B cell (primary cell): ENCODE measurements around the gene TOR1AIP2. TPM values are rescaled to one million over a fixed set of nuclear protein-coding genes. Genes with fewer than 3 reads are reported as not detected.

Source experiments
- ATAC-seq: fragments of 200-7000 bp; cut with Tn5 transposase; one replicate; pipeline ENCODE4 v1.10.0; 2021; ENCODE audit warnings: low read depth, mild to moderate bottlenecking, moderate number of reproducible peaks, moderate library complexity
- CTCF ChIA-PET: fragments of 350-600 bp; sonication (Branson Sonifier 250); formaldehyde crosslinking; loops from one replicate; lab custom pipeline; 2021; ENCODE audit warnings: antibody characterized with exemption, inconsistent platforms; lab: Charles Lee
- POLR2A ChIA-PET: fragments of 350-600 bp; sonication (Branson Sonifier 250); formaldehyde crosslinking; loops from one replicate; lab custom pipeline; 2021; ENCODE audit warnings: antibody characterized with exemption; lab: Charles Lee
- DNase-seq: peaks from one replicate; pipeline ENCODE4 v3.0.0; 2013
- H2AFZ ChIP-seq: 2 replicates; pipeline ENCODE4 v1.6.1; 2012; ENCODE audit warnings: mild to moderate bottlenecking, low read depth, low read length; ENCODE audit not compliant: insufficient read depth, poor library complexity, severe bottlenecking
- H3K27ac ChIP-seq, 2 donors: 1 replicate in 1 of 2; 2 replicates in 1 of 2; pipeline ENCODE4 v1.5.1; 2012 to 2013; ENCODE audit warnings: low read length in 2 of 2, mild to moderate bottlenecking in 2 of 2, moderate library complexity in 1 of 2
- H3K27me3 ChIP-seq, 4 experiments: fragments of 200-600 bp in 1 of 4; sonication (generic) in 1 of 4; replicated peaks in 1 of 4; 1 replicate in 2 of 4; 2 replicates in 2 of 4; pipeline versions ENCODE4 v1.6.1 to v1.7.0; 2013 to 2016; ENCODE audit warnings: low read length in 3 of 4, mild to moderate bottlenecking in 2 of 4, mixed read lengths in 1 of 4, moderate library complexity in 1 of 4; ENCODE audit not compliant: insufficient read depth in 4 of 4, control insufficient read depth in 3 of 4; ENCODE audit errors: control extremely low read depth in 1 of 4
- H3K36me3 ChIP-seq, 2 experiments: replicated peaks in 1 of 2; 1 replicate in 1 of 2; 2 replicates in 1 of 2; pipeline versions ENCODE4 v1.6.1 to v1.7.1; 2013; ENCODE audit warnings: low read length in 1 of 2; ENCODE audit not compliant: insufficient read depth in 2 of 2, control insufficient read depth in 1 of 2; ENCODE audit errors: control extremely low read depth in 1 of 2, extremely low read depth in 1 of 2
- H3K4me1 ChIP-seq, 2 donors: fragments of 200-600 bp in 1 of 2; sonication (generic) in 1 of 2; 1 replicate in 1 of 2; 2 replicates in 1 of 2; pipeline versions ENCODE4 v1.5.1 to v1.6.1; 2013 to 2017; ENCODE audit warnings: low read length in 2 of 2; ENCODE audit not compliant: control insufficient read depth in 2 of 2, insufficient read depth in 2 of 2
- H3K4me2 ChIP-seq: replicated peaks from 2 replicates; pipeline ENCODE3; 2012; ENCODE audit warnings: mild to moderate bottlenecking, low read depth, low read length; ENCODE audit not compliant: poor library complexity, severe bottlenecking
- H3K4me3 ChIP-seq, 5 experiments: fragments of 200-600 bp in 1 of 5; sonication (generic) in 1 of 5; 1 replicate in 3 of 5; 2 replicates in 2 of 5; pipeline versions ENCODE4 v1.5.1 to v1.7.0; 2011 to 2016; ENCODE audit warnings: low read length in 4 of 5, mild to moderate bottlenecking in 4 of 5, low read depth in 2 of 5, control low read depth in 1 of 5, moderate library complexity in 1 of 5; ENCODE audit not compliant: insufficient read depth in 1 of 5; ENCODE audit errors: control extremely low read depth in 1 of 5, extremely low read depth in 1 of 5
- H3K79me2 ChIP-seq: fragments of 200-600 bp; sonication (generic); one replicate; pipeline ENCODE4 v1.6.0; 2016; ENCODE audit warnings: low read length; ENCODE audit not compliant: control insufficient read depth, insufficient read depth
- H3K9ac ChIP-seq: fragments of 200-600 bp; sonication (generic); 2 replicates; pipeline ENCODE4 v1.6.1; 2017; ENCODE audit warnings: mild to moderate bottlenecking, low read length, moderate library complexity
- H3K9me3 ChIP-seq, 3 donors: one replicate each; pipeline versions ENCODE4 v1.6.1 to v1.7.1; 2013; ENCODE audit warnings: low read length in 2 of 3; ENCODE audit not compliant: control insufficient read depth in 2 of 3, insufficient read depth in 1 of 3; ENCODE audit errors: control extremely low read depth in 1 of 3
- H4K20me1 ChIP-seq: 2 replicates; pipeline ENCODE4 v1.6.0; 2012; ENCODE audit warnings: mild to moderate bottlenecking, low read length; ENCODE audit not compliant: insufficient read depth, control insufficient read depth, poor library complexity, severe bottlenecking
- H3K27ac Mint-ChIP-seq: one replicate; pipeline ENCODE4 v1.8.0; 2021; ENCODE audit warnings: mixed read lengths
- H3K27me3 Mint-ChIP-seq: one replicate; pipeline ENCODE4 v1.8.0; 2021; ENCODE audit warnings: mixed read lengths
- H3K4me1 Mint-ChIP-seq: one replicate; pipeline ENCODE4 v1.8.0; 2021; ENCODE audit warnings: mixed read lengths
- H3K4me3 Mint-ChIP-seq: one replicate; pipeline ENCODE4 v1.8.0; 2021; ENCODE audit warnings: mixed read lengths
- H3K9me3 Mint-ChIP-seq: one replicate; pipeline ENCODE4 v1.8.0; 2022; ENCODE audit warnings: mixed read lengths; ENCODE audit not compliant: insufficient read depth
- CTCF ChIP-seq: fragments of 200-600 bp; IDR thresholded peaks from one replicate; pipeline ENCODE4 v1.8.0; 2022; ENCODE audit warnings: antibody characterized with exemption, mild to moderate bottlenecking
- EZH2 ChIP-seq: IDR thresholded peaks from 2 replicates; pipeline ENCODE4 v1.6.1; 2012; ENCODE audit warnings: borderline replicate concordance, low read depth, mild to moderate bottlenecking, moderate library complexity, low read length; ENCODE audit not compliant: insufficient read depth, poor library complexity, severe bottlenecking
- WGBS: methylation state at CpG from one replicate; pipeline ENCODE4 v1.1.5; 2013; ENCODE audit warnings: missing lambda C conversion rate; ENCODE audit not compliant: insufficient coverage; 5-methylcytosine and 5-hydroxymethylcytosine counted together
- intact Hi-C: fragments of 100-400 bp; cut with micrococcal nuclease; formaldehyde crosslinking; loops from one replicate; pipeline ENCODE4 v1.10.0; 2022
- polyA plus RNA-seq: library from polyadenylated mRNA; depleted of rRNA; stranded (reverse); fragments of >200 nt; gene quantifications from 2 replicates; pipeline ENCODE4 v1.2.3, GENCODE V29; 2012
- total RNA-seq, 2 donors: library from RNA; stranded (reverse); fragments of 120-200 nt in 1 of 2; gene quantifications; 1 replicate in 1 of 2; 2 replicates in 1 of 2; pipeline versions ENCODE4 v1.2.3 to v1.2.4, GENCODE V29; 2013 to 2022

TOR1AIP2 gene
- total and polyA plus RNA-seq, 2 donors (not counting 1 experiment from before 2014, with no cell fraction given) = 13.6 to 54.4 TPM

GRCh38 chr1:179822065-179822464 is 55.5 kb downstream of the TOR1AIP2 start:
- no CpG with 5 or more reads among the region's 2 CpGs for WGBS
- intact Hi-C loops = no loop called here
- H3K27ac Mint-ChIP-seq = no peak overlapping the region
- DNase-seq (no peak), ATAC-seq (no peak)
- peaks cover 13% of the 10 kb centered on the region for H3K27me3 Mint-ChIP-seq
- Histone ChIP-seq H3K27ac (no peak overlapping the region), H3K9ac (no peak overlapping the region), H3K27me3 (no peaks in the 10 kb centered on the region), H3K79me2 (no peaks in the 10 kb centered on the region), H3K4me2 (no peak overlapping the region), H3K36me3 (no peaks in the 10 kb centered on the region), H3K4me1 (no peaks in the 10 kb centered on the region), H3K4me3 (no peak overlapping the region), H4K20me1 (no peaks in the 10 kb centered on the region), H3K9me3 (no peaks in the 10 kb centered on the region), H2AFZ (no peak overlapping the region)
- H3K4me1 Mint-ChIP-seq = no peaks in the 10 kb centered on the region
- ChIA-PET CTCF (interaction anchor here (2.5 to 7.4 kb wide), 2 partner anchors 7 to 12 kb away, joined by 11 to 77 read pairs; no protein-coding TSS in a partner anchor), POLR2A (no interaction called here)
- TF ChIP-seq CTCF (no peak), EZH2 (no peak)
- no peaks in the 10 kb centered on the region for H3K9me3 Mint-ChIP-seq
- no peak overlapping the region for H3K4me3 Mint-ChIP-seq

GRCh38 chr1:179821524-179821923 is 56.1 kb downstream of the TOR1AIP2 start:
- H2AFZ ChIP-seq = no peak overlapping the region
- H4K20me1 ChIP-seq = no peaks in the 10 kb centered on the region
- H3K9ac ChIP-seq = no peak overlapping the region
- 83% methylated on average over 8 of the region's 9 CpGs for WGBS
- ChIA-PET POLR2A (no interaction called here), CTCF (interaction anchor here (7.4 kb wide), 1 partner anchor 11 kb away, joined by 77 read pairs; no protein-coding TSS in a partner anchor)
- DNase-seq (no peak), ATAC-seq (no peak)
- no peak overlapping the region for H3K4me2 ChIP-seq
- peaks cover 16% of the 10 kb centered on the region for H3K27me3 Mint-ChIP-seq
- H3K36me3 ChIP-seq = no peaks in the 10 kb centered on the region
- H3K27ac ChIP-seq = no peak overlapping the region
- intact Hi-C loops = no loop called here
- H3K27me3 ChIP-seq = no peaks in the 10 kb centered on the region
- no peaks in the 10 kb centered on the region for H3K4me1 Mint-ChIP-seq
- no peaks in the 10 kb centered on the region for H3K9me3 Mint-ChIP-seq
- H3K4me3 ChIP-seq = no peak overlapping the region
- no peak for TF ChIP-seq CTCF
- TF ChIP-seq EZH2 = no peak
- no peak overlapping the region for H3K4me3 Mint-ChIP-seq
- no peaks in the 10 kb centered on the region for H3K9me3 ChIP-seq
- H3K27ac Mint-ChIP-seq = no peak overlapping the region
- H3K4me1 ChIP-seq = no peaks in the 10 kb centered on the region
- no peaks in the 10 kb centered on the region for H3K79me2 ChIP-seq
